Measurements from ENCODE around the gene RFT1. TPM values are rescaled to one million over a fixed set of nuclear protein-coding genes. Genes with fewer than 3 reads are reported as not detected.

Gene RFT1
- total RNA-seq, 1 experiment from 2014 or later = 33.6 TPM

- Histone ChIP-seq H2AFZ (ENCODE audit: low read depth, low read length, poor library complexity, severe bottlenecking) (no peak overlapping the region), H3K9me2 (ENCODE audit: insufficient read depth) (no peaks in the 10 kb centered on the region), H3K9ac (ENCODE audit: low read length) (no peak overlapping the region), H4K20me1 (ENCODE audit: insufficient read depth) (no peaks in the 10 kb centered on the region), H3K4me1 (ENCODE audit: control insufficient read depth in 1 of 2, insufficient read depth in 2 of 2, low read length in 2 of 2) (no peaks in the 10 kb centered on the region), H3K27ac (ENCODE audit: low read depth, low read length) (no peak overlapping the region), H3K4me2 (ENCODE audit: low read length) (no peak overlapping the region), H3K27me3 (ENCODE audit: insufficient read depth, low read length) (no peaks in the 10 kb centered on the region), H3K4me3 (replicated peaks in 1 of 2; ENCODE audit: low read depth in 1 of 2, low read length in 2 of 2) (no peak overlapping the region), H3K79me2 (ENCODE audit: insufficient read depth, low read length) (peaks cover 4% of the 10 kb centered on the region; the same call in 1 of the 2 replicates), H3K36me3 (ENCODE audit: control insufficient read depth in 1 of 2, insufficient read depth in 2 of 2, low read length in 2 of 2) (peaks cover 39 to 49% of the 10 kb centered on the region in 2 experiments), H3K9me3 (ENCODE audit: control insufficient read depth in 1 of 2, insufficient read depth in 1 of 2, low read depth in 1 of 2, low read length in 2 of 2) (no peaks in the 10 kb centered on the region)
- ChIA-PET CTCF (interaction anchor here (1.6 kb wide), 1 partner anchor 13 kb away, joined by 5 read pairs; no protein-coding TSS in a partner anchor), RAD21 (ENCODE audit: low non-redundant PET in 1 of 2, low total read pairs in 2 of 2, uncharacterized antibody in 2 of 2, unreplicated experiment in 2 of 2) (no interaction called here), POLR2A (no interaction called here)
- ATAC-seq = no peak
- no TSS peak for BruUV-seq (replicated peaks)
- no peak for DNase-seq (ENCODE audit: low read depth, low spot score)
- TF ChIP-seq RAD21 (IDR thresholded peaks at IDR 0.05; ENCODE audit: low read depth) = no peak
- TF ChIP-seq ZFX (IDR thresholded peaks at IDR 0.05) = no peak
- no peak for TF ChIP-seq TCF7L2 (IDR thresholded peaks at IDR 0.05; ENCODE audit: borderline replicate concordance, extremely low read depth, insufficient read depth, insufficient read length)
- TF ChIP-seq SP1 (IDR thresholded peaks at IDR 0.05; ENCODE audit: low read depth) = no peak
- TF ChIP-seq MAX (IDR thresholded peaks at IDR 0.05) = no peak
- TF ChIP-seq EZH2phosphoT487 (IDR thresholded peaks at IDR 0.05; ENCODE audit: borderline replicate concordance) = no peak
- no peak for TF ChIP-seq ELF1 (IDR thresholded peaks at IDR 0.05; ENCODE audit: borderline replicate concordance, low read depth)
- TF ChIP-seq REST (IDR thresholded peaks at IDR 0.05; ENCODE audit: low read depth) = no peak
- no peak for TF ChIP-seq EZH2 (IDR thresholded peaks at IDR 0.05)
- intact Hi-C loops (cut with micrococcal nuclease) = no loop called here
These were observed 7.3 kb downstream of the RFT1 start for GRCh38 chr3:53122933-53123305.
